ENCODE data around the gene C1orf210.
A peak's percentile ranks its signal among the peaks of the same experiment; 100 is the strongest.

The C1orf210 gene

DNA sequence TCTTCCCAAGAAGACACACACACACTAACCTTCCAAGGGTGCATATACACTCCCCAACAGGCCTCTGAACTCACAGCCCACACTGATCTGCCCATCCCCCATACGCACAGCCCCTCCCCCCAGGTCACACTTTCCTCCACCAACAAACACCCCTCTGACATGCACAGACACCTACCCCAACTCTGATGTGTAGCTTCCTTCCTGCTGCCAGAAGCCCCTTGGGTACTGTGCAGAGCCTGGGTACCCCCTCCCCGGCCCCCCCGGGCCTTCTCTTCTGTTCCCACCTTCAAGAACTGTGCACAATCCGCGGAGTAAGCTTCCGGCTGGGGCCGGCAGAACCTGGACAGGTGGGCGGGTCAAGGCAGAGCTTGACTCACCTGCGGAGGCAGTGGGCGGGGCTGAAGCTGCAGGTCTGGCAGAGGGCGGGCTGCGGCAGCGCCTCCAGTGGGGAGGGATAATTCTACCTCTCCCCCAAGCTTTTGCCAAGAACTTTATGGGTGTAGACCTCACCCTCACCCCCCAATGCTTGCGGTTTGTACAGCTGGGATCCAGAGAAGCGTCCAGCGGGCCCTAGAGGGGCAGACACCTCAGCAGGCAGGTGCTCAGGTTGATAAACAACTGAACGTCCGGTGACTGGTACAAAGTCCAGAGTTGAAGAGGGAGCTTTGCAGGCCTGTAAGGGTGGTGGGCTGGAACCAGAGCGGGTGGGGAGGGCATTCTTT is at the start of gene C1orf210:
TSS of gene C1orf210 (minus strand) at position 313 of the 722 bp plus-strand sequence. CDS start 2,311 bp downstream, outside the sequence.
- DNase-seq (ENCODE audit: low read depth in 2 of 3, low spot score in 1 of 3): no peak

DNA sequence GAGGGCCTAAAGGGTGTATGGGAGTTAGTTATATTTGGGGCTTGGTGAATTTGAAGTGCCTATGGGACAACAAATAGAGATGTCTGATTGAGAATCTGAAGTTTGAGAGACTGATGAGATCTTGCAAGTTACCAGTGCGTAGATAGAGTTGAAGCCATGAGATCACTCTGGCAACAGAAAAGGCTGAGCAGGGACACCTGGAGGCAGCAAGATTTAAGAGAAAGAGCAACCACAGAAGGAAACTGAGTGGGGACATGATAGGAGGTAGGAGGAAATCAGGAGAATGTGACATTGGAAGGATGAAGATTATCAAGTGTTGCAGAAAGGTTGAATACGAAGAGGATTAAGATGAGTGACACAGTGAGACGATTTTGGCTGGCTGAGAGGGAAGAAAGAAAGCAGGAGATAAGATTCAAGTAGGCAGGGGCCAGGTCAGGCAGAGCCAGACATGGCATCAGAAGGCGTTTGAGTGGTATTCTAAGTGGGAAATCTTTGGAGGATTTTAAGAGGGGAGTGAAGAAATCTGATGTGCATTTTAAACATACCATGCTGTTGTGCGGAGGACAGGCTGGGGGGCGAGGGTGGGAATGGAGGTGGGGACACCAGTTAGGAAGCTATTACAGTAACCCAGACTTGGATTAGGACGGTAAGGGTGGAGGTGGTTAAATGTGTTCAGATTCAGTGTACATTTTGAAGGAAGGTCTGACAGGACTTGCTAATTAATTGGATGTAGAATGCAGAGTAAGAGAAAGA is 49.2 kb upstream of the C1orf210 start:
- no peak for DNase-seq (ENCODE audit: low read depth in 2 of 3, low spot score in 1 of 3)

- DNase-seq (ENCODE audit: low read depth in 2 of 3, low spot score in 1 of 3): no peak
Measured at GRCh38 chr1:43331688-43332087, 46.3 kb upstream of the C1orf210 start.

GRCh38 chr1:43329995-43330751 is 44.8 kb upstream of the C1orf210 start:
- DNase-seq (ENCODE audit: low read depth in 2 of 3, low spot score in 1 of 3): peak; percentile 58 to 75 (median 67)

- DNase-seq (ENCODE audit: low read depth in 2 of 3, low spot score in 1 of 3): no peak
Measured at GRCh38 chr1:43327549-43328292, 42.3 kb upstream of the C1orf210 start.

GRCh38 chr1:43325381-43325780 is 40.0 kb upstream of the C1orf210 start:
- no peak for DNase-seq (ENCODE audit: low read depth in 2 of 3, low spot score in 1 of 3)

GRCh38 chr1:43324810-43325209 is 39.4 kb upstream of the C1orf210 start:
- DNase-seq (ENCODE audit: low read depth in 2 of 3, low spot score in 1 of 3): no peak

- DNase-seq (ENCODE audit: low read depth in 2 of 3, low spot score in 1 of 3): no peak
Measured at GRCh38 chr1:43322506-43322905, 37.1 kb upstream of the C1orf210 start.

DNA sequence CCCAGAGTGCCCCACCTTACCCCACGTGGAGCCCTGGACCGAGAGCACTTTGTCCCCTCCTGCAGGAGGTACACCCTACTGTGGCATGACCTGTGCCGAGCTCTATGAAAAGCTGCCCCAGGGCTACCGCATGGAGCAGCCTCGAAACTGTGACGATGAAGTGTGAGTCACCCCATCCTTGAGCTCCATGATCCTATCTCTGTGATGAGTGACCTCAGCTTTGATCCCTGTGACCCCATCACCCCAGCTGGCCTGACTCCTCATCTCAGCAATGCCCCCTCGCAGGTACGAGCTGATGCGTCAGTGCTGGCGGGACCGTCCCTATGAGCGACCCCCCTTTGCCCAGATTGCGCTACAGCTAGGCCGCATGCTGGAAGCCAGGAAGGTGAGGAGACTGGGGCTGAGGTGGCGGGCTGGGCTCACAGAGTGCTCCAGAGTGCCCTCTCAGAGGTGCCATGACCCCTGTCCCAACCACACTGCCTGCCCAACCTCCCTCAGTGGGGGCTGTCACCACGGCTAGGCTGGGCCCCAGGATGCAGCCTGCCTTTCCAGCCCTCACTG is 36.0 kb upstream of the C1orf210 start:
- DNase-seq (ENCODE audit: low read depth in 2 of 3, low spot score in 1 of 3): no peak

DNA sequence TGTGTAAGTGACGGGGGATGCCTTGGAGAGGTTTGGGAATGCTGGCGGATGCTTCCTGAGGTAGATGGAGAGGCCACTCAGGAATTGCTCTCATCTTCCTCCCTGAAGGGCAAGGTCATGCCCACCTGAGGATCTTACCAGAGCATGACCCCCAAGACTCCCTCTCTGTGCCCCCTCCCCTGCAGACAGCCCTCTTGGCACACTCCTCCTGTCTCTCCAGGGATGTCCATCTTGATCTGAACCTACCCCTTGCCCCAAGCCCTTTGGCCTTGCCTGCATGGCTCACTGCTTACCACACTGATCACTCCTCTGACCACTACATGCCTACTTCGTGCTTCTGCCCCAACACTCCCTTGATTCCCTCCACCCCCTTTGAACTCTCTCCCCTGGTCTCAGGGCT is 34.4 kb upstream of the C1orf210 start:
- DNase-seq (ENCODE audit: low read depth in 2 of 3, low spot score in 1 of 3): no peak

GRCh38 chr1:43319288-43319687 is 33.9 kb upstream of the C1orf210 start:
- no peak for DNase-seq (ENCODE audit: low read depth in 2 of 3, low spot score in 1 of 3)

- no peak for DNase-seq (ENCODE audit: low read depth in 2 of 3, low spot score in 1 of 3)
Measured at GRCh38 chr1:43318831-43319230, 33.5 kb upstream of the C1orf210 start.

DNA sequence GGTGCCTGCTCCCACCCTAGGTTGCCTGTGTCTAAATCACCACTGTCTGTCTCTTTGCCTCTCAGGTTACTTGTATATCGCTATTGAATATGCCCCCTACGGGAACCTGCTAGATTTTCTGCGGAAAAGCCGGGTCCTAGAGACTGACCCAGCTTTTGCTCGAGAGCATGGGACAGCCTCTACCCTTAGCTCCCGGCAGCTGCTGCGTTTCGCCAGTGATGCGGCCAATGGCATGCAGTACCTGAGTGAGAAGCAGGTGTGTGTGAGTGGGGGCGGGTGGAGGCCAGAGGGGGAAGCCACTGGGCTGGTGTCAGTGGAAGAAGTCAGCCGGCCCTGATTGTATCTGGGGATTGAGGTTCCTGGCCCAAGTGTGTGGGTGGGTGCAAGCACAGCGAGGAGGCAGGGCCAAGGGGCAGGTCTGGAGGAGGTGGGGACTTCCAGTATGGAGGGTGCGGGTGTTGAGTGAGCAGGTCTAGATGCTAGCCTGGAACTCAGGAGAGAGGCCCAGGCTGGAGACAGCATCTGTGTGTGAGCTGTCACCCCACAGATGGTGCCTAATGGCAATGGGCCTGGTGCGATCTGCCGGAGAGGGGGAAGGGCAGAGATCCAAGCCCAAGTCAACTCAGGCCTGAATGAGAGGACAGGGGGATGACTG is 32.6 kb upstream of the C1orf210 start:
- DNase-seq (ENCODE audit: low read depth in 2 of 3, low spot score in 1 of 3): no peak

- DNase-seq (ENCODE audit: low read depth in 2 of 3, low spot score in 1 of 3): no peak
Measured at GRCh38 chr1:43316738-43317520, 31.5 kb upstream of the C1orf210 start.

DNA sequence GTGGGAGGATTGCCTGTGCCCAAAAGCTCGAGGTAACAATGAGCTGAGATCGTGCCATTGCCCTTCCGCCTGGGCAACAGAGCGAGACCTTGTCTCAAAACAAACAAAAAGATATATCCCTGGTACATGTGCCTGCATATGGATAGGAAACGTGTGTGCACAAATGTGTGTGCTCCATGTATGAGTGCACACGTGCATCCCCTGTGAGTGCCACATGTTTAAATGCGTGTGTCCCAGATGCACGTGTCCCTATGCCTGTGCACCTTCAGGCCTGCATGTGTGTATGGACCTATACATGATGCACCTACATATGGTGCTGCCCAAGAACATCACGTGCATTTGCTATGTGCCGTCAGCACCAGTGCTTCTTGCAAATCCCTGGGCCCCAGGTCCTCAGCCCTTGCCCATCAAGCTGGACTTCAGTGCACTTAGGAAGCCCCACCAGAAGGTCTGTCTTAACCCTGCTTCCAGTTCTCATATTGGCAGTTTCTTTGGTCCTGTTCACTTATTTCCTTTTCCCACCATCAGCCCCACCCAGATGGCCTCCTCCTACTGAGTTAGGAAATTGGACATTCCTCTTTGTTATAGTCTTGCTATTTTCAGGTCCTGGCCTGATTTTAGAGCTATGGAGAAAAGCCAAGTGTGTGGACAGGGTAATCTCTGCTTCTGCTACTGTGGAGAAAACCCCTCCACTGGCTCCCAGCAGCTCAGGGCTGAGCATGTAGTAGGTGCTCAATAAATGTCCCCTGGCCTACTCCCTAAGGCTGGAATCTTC is 30.8 kb upstream of the C1orf210 start:
- DNase-seq (ENCODE audit: low read depth in 2 of 3, low spot score in 1 of 3): no peak

- no peak for DNase-seq (ENCODE audit: low read depth in 2 of 3, low spot score in 1 of 3)
Measured at GRCh38 chr1:43315481-43315880, 30.1 kb upstream of the C1orf210 start.

- DNase-seq (ENCODE audit: low read depth in 2 of 3, low spot score in 1 of 3): no peak
Measured at GRCh38 chr1:43314233-43314632, 28.9 kb upstream of the C1orf210 start.

DNA sequence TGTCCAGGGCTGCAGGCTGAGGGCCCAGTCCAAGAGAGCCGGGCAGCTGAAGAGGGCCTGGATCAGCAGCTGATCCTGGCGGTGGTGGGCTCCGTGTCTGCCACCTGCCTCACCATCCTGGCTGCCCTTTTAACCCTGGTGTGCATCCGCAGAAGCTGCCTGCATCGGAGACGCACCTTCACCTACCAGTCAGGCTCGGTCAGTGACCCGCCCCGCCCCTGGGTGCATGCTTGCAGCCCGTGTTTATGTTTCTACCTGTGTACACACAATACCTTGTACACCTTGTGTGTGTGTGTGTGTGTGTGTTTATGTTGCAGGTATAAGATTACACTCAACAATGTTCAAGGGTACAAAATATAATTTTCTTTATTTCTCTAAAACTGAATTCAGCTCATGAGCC is 28.4 kb upstream of the C1orf210 start:
- DNase-seq (ENCODE audit: low read depth in 2 of 3, low spot score in 1 of 3): no peak
